K562 (cell line): ENCODE measurements around the gene FKBP1B. TPM values are rescaled to one million over a fixed set of nuclear protein-coding genes. Genes with fewer than 3 reads are reported as not detected.
A peak's percentile ranks its signal among the peaks of the same experiment; 100 is the strongest.

Source experiments
- BACH1 ChIP-seq: fragments of 200-800 bp; sonication (Bioruptor generic); IDR thresholded peaks from 2 replicates; pipeline ENCODE4 v1.6.1; 2016; ENCODE audit warnings: missing genetic modification characterization, missing compliant biosample characterization
- FIP1L1 ChIP-seq: fragments of 200-400 bp; formaldehyde crosslinking; IDR thresholded peaks from 2 replicates; pipeline ENCODE4 v1.6.1; 2018; ENCODE audit warnings: mild to moderate bottlenecking, low read depth, low read length; ENCODE audit not compliant: poor library complexity, severe bottlenecking
- HNRNPH1 ChIP-seq: fragments of 200-400 bp; formaldehyde crosslinking; optimal IDR thresholded peaks from 2 replicates; pipeline ENCODE3; 2017; ENCODE audit warnings: low read depth, mild to moderate bottlenecking, low read length, moderate library complexity
- KDM5B ChIP-seq: fragments of 200-600 bp; sonication (generic); IDR thresholded peaks from 2 replicates; pipeline ENCODE4 v1.6.1; 2012; ENCODE audit warnings: low read depth, mild to moderate bottlenecking, moderate library complexity, low read length, control low read depth, inconsistent platforms; ENCODE audit not compliant: insufficient replicate concordance
- LCOR ChIP-seq: sonication (generic); formaldehyde crosslinking; IDR thresholded peaks from 2 replicates; pipeline ENCODE4 v1.8.0; 2022; ENCODE audit warnings: mild to moderate bottlenecking, missing genetic modification reagents
- PCBP1 ChIP-seq: fragments of 200-400 bp; formaldehyde crosslinking; IDR thresholded peaks from 2 replicates; pipeline ENCODE4 v1.6.1; 2018; ENCODE audit warnings: mild to moderate bottlenecking, low read depth, low read length; ENCODE audit not compliant: poor library complexity, severe bottlenecking
- PHB2 ChIP-seq: fragments of 450-650 bp; IDR thresholded peaks from 2 replicates; pipeline ENCODE4 v1.6.1; 2017; ENCODE audit warnings: low read depth
- SRSF1 ChIP-seq: fragments of 200-400 bp; formaldehyde crosslinking; IDR thresholded peaks from 2 replicates; pipeline ENCODE4 v1.6.1; 2017; ENCODE audit warnings: mild to moderate bottlenecking, low read depth, low read length, moderate library complexity
- TEAD1 ChIP-seq, 2 experiments: fragments of 450-650 bp in 1 of 2; sonication (generic) in 1 of 2; formaldehyde crosslinking; IDR thresholded peaks; 2 replicates each; pipeline versions ENCODE4 v1.4.0 to v1.8.0; 2020 to 2022; ENCODE audit warnings: mild to moderate bottlenecking in 2 of 2, missing genetic modification reagents in 1 of 2
- TEAD2 ChIP-seq: fragments of 450-650 bp; IDR thresholded peaks from 2 replicates; pipeline ENCODE4 v1.6.1; 2016; ENCODE audit warnings: missing genetic modification characterization, control low read depth, missing compliant biosample characterization
- THRAP3 ChIP-seq: fragments of 450-650 bp; IDR thresholded peaks from 2 replicates; pipeline ENCODE4 v1.6.1; 2016; ENCODE audit warnings: mild to moderate bottlenecking, inconsistent platforms, borderline replicate concordance
- ZC3H11A ChIP-seq: IDR thresholded peaks from 2 replicates; pipeline ENCODE4 v1.6.1; 2012; ENCODE audit warnings: low read depth, low read length, improper control_type of control experiment
- ZNF12 ChIP-seq: sonication (generic); formaldehyde crosslinking; IDR thresholded peaks from 2 replicates; pipeline ENCODE4 v1.4.0; 2020; ENCODE audit warnings: mild to moderate bottlenecking, missing genetic modification reagents
- ZNF24 ChIP-seq: fragments of 450-650 bp; IDR thresholded peaks from 2 replicates; pipeline ENCODE4 v1.6.1; 2016
- polyA plus RNA-seq, 8 experiments: library from polyadenylated mRNA; depleted of rRNA in 4 of 8; stranded (reverse) in 5 of 8; unstranded in 3 of 8; fragments of >200 nt; fragmentation: Nextera tagmentation in 2 of 8; fragmentation: Illumina TruSeq in 1 of 8; extraction: Ambion mirVana in 2 of 8; extraction: Trizol in 1 of 8; gene quantifications; 2 replicates each; pipeline versions ENCODE4 v1.2.1 to v1.2.3, GENCODE V29; 2011 to 2014; ENCODE audit warnings: inconsistent platforms in 1 of 8, missing spikeins in 1 of 8
- total RNA-seq, 7 experiments: library from RNA; depleted of rRNA in 6 of 7; stranded (reverse); fragments of >200 nt in 6 of 7; fragmentation: Illumina TruSeq in 2 of 7; extraction: Trizol in 2 of 7; gene quantifications; 2 replicates each; pipeline versions ENCODE4 v1.2.1 to v1.2.3, GENCODE V29; 2011 to 2021; ENCODE audit warnings: low replicate concordance in 1 of 7
- TF ChIP-seq, protein P1 (sequence below): fragments of 450-650 bp; conservative IDR thresholded peaks from 2 replicates; pipeline ENCODE4 v1.6.1; 2016; ENCODE audit warnings: missing genetic modification characterization, low read depth, mild to moderate bottlenecking, missing compliant biosample characterization, moderate library complexity
- TF ChIP-seq, protein P2 (sequence below), 3 experiments: fragments of 200-800 bp in 1 of 3; sonication (Bioruptor generic) in 1 of 3; sonication (generic) in 1 of 3; formaldehyde crosslinking in 1 of 3; IDR thresholded peaks; 2 replicates each; pipeline versions ENCODE4 v1.6.1 to v1.8.0; 2016 to 2022; ENCODE audit warnings: mild to moderate bottlenecking in 2 of 3, missing compliant biosample characterization in 2 of 3, missing genetic modification characterization in 2 of 3, missing genetic modification reagents in 1 of 3
- TF ChIP-seq, protein P3 (sequence below): sonication (generic); formaldehyde crosslinking; IDR thresholded peaks from 2 replicates; pipeline ENCODE4 v1.8.1; 2023; ENCODE audit warnings: mild to moderate bottlenecking, missing genetic modification reagents
- TF ChIP-seq, protein P4 (sequence below): IDR thresholded peaks from 2 replicates; pipeline ENCODE4 v1.6.1; 2011; ENCODE audit warnings: borderline replicate concordance, low read depth, mild to moderate bottlenecking, moderate library complexity, low read length; ENCODE audit not compliant: insufficient read depth, poor library complexity, severe bottlenecking
- TF ChIP-seq, protein P5 (sequence below): fragments of 250-450 bp; sonication (Bioruptor Pico); IDR thresholded peaks from 2 replicates; pipeline ENCODE4 v1.8.0; 2021; ENCODE audit warnings: moderate library complexity, mild to moderate bottlenecking, inconsistent platforms

FKBP1B gene
- total and polyA plus RNA-seq, 9 of the 15 experiments (the other 6 are each of a cell fraction or from before 2014, with no cell fraction given) = 0.58 to 9.4 (median 1.6) TPM

DNA sequence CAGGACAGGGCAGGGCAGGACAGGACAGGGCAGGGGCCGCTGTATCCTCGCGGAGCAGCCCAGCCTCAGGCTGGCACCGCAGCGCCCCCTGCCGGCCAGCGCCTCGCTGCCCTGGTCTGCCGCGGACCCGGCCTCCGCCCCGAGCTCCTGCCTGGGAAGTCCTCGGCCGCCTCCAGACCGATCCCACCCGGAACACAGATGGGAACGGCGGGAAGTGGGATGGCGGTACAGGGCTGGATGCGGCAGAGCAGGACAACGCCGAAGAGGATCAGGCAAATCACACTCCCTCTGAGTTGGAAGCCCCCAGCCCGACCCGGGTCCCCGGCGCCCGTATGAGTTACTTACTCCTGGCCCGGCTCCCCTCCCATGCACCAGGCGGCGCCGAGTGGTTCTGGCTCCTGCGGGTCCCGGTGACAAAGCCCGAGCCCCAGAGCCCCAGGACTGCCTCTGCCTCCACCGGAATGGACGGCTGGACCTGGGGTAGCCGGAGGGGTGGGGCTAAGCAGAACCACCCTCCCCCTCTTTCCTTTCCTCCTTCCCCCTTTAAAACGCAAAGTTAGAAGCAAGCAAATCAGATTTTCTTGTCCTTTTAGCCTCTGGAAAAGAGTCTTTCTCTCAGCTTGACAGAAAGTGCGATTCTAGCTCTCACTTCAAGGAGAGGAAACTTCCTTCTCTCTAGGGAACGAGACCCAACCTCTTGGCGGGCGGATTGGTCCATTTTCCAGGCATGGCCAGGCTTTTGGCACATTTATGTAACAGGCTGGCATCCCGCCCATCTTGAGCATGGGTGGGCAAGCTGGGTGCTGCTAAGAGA is 35.1 kb downstream of the FKBP1B start, which contains the start of gene TP53I3 (continued):
- no peak for TF ChIP-seq PHB2
- TF ChIP-seq TEAD2 (tag) = no peak
- TF ChIP-seq, protein P1, sequence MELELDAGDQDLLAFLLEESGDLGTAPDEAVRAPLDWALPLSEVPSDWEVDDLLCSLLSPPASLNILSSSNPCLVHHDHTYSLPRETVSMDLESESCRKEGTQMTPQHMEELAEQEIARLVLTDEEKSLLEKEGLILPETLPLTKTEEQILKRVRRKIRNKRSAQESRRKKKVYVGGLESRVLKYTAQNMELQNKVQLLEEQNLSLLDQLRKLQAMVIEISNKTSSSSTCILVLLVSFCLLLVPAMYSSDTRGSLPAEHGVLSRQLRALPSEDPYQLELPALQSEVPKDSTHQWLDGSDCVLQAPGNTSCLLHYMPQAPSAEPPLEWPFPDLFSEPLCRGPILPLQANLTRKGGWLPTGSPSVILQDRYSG (tag) = no peak
- TF ChIP-seq ZNF12 (CRISPR knock-in tag) = peak; percentile 23; the same call in 1 of the 2 replicates
- TF ChIP-seq TEAD1 (CRISPR knock-in tag; IDR thresholded peaks at IDR 0.05) = peak in 1 of 2 experiments; percentile 30; a peak in 2 of 4 replicates
- peak; percentile 21 for TF ChIP-seq PCBP1
- TF ChIP-seq LCOR (CRISPR knock-in tag) = no peak; the same call in 1 of the 2 replicates
- no peak for TF ChIP-seq ZNF24
- no peak for TF ChIP-seq BACH1 (tag)
- TF ChIP-seq THRAP3 = no peak
- TF ChIP-seq, protein P2, sequence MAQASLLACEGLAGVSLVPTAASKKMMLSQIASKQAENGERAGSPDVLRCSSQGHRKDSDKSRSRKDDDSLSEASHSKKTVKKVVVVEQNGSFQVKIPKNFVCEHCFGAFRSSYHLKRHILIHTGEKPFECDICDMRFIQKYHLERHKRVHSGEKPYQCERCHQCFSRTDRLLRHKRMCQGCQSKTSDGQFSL (CRISPR knock-in tag; IDR thresholded peaks at IDR 0.05) = no peak
- TF ChIP-seq, protein P2 (tag; IDR thresholded peaks at IDR 0.05) = no peak
- TF ChIP-seq, protein P3, sequence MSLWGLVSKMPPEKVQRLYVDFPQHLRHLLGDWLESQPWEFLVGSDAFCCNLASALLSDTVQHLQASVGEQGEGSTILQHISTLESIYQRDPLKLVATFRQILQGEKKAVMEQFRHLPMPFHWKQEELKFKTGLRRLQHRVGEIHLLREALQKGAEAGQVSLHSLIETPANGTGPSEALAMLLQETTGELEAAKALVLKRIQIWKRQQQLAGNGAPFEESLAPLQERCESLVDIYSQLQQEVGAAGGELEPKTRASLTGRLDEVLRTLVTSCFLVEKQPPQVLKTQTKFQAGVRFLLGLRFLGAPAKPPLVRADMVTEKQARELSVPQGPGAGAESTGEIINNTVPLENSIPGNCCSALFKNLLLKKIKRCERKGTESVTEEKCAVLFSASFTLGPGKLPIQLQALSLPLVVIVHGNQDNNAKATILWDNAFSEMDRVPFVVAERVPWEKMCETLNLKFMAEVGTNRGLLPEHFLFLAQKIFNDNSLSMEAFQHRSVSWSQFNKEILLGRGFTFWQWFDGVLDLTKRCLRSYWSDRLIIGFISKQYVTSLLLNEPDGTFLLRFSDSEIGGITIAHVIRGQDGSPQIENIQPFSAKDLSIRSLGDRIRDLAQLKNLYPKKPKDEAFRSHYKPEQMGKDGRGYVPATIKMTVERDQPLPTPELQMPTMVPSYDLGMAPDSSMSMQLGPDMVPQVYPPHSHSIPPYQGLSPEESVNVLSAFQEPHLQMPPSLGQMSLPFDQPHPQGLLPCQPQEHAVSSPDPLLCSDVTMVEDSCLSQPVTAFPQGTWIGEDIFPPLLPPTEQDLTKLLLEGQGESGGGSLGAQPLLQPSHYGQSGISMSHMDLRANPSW (CRISPR knock-in tag) = no peak
- TF ChIP-seq FIP1L1 = peak; percentile 63
- no peak for TF ChIP-seq ZC3H11A
- TF ChIP-seq HNRNPH1 = no peak
- peak; percentile 28 for TF ChIP-seq KDM5B
- no peak for TF ChIP-seq SRSF1
- TF ChIP-seq, protein P4, sequence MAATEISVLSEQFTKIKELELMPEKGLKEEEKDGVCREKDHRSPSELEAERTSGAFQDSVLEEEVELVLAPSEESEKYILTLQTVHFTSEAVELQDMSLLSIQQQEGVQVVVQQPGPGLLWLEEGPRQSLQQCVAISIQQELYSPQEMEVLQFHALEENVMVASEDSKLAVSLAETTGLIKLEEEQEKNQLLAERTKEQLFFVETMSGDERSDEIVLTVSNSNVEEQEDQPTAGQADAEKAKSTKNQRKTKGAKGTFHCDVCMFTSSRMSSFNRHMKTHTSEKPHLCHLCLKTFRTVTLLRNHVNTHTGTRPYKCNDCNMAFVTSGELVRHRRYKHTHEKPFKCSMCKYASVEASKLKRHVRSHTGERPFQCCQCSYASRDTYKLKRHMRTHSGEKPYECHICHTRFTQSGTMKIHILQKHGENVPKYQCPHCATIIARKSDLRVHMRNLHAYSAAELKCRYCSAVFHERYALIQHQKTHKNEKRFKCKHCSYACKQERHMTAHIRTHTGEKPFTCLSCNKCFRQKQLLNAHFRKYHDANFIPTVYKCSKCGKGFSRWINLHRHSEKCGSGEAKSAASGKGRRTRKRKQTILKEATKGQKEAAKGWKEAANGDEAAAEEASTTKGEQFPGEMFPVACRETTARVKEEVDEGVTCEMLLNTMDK = peak; percentile 100
- TF ChIP-seq, protein P5, sequence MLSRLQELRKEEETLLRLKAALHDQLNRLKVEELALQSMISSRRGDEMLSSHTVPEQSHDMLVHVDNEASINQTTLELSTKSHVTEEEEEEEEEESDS = no peak
